Gastrocnemius medialis (tissue), 4 donors: ENCODE results near the gene TRNP1. TPM values are rescaled to one million over a fixed set of nuclear protein-coding genes. Genes with fewer than 3 reads are reported as not detected.
"Not testable (repeated sequence)": the region's sequence is repeated elsewhere in the genome, so short reads cannot be mapped to it uniquely, and the experiment has no call there.

Source experiments
- ATAC-seq, 2 donors: fragments of 150-250 bp; one replicate each; pipeline ENCODE4 v1.9.1; 2016
- DNase-seq, 2 donors: peaks; one replicate each; pipeline ENCODE4 v3.0.0-alpha.2; 2019
- H3K27ac ChIP-seq, 4 donors: fragments of 200-600 bp; sonication (generic); 1 replicate in 1 of 4; 2 replicates in 3 of 4; pipeline ENCODE4 v1.5.1; 2016 to 2018; ENCODE audit warnings: mild to moderate bottlenecking in 2 of 4, moderate library complexity in 1 of 4
- H3K27me3 ChIP-seq, 3 donors: fragments of 200-600 bp; sonication (generic) in 2 of 3; 1 replicate in 1 of 3; 2 replicates in 2 of 3; pipeline versions ENCODE4 v1.5.1 to v1.6.0; 2016 to 2019; ENCODE audit warnings: mild to moderate bottlenecking in 1 of 3, moderate library complexity in 1 of 3
- H3K36me3 ChIP-seq, 2 donors: fragments of 200-600 bp; sonication (generic) in 1 of 2; one replicate each; pipeline ENCODE4 v1.5.1; 2017 to 2018
- H3K4me1 ChIP-seq, 2 donors: fragments of 200-600 bp; sonication (generic) in 1 of 2; one replicate each; pipeline ENCODE4 v1.5.1; 2016 to 2017; ENCODE audit warnings: mild to moderate bottlenecking in 2 of 2
- H3K4me3 ChIP-seq, 4 donors: fragments of 200-600 bp; sonication (generic) in 3 of 4; 1 replicate in 1 of 4; 2 replicates in 3 of 4; pipeline ENCODE4 v1.5.1; 2016 to 2019; ENCODE audit warnings: mild to moderate bottlenecking in 2 of 4
- H3K9me3 ChIP-seq, 3 donors: fragments of 200-600 bp; sonication (generic) in 2 of 3; 1 replicate in 1 of 3; 2 replicates in 2 of 3; pipeline ENCODE4 v1.5.1; 2016 to 2019
- POLR2A ChIP-seq, 2 donors: fragments of 450-650 bp; IDR thresholded peaks; one replicate each; pipeline ENCODE4 v1.6.1; 2017; ENCODE audit warnings: antibody characterized with exemption in 2 of 2, mild to moderate bottlenecking in 2 of 2, moderate library complexity in 2 of 2
- in situ Hi-C, 4 donors: fragments of 200-750 bp; cut with MboI; loops; one replicate each; pipeline versions ENCODE4 v1.15.0 to v1.8.0; 2017; ENCODE audit warnings: low sequenced_read_pairs in 4 of 4
- intact Hi-C: fragments of 100-400 bp; cut with DNase I; formaldehyde crosslinking; loops from one replicate; pipeline ENCODE4 v1.15.1; 2023; ENCODE audit warnings: low total_unique reads
- total RNA-seq, 4 donors: library from RNA; depleted of rRNA; stranded (reverse); fragments of >200 nt; gene quantifications; one replicate each; pipeline versions ENCODE4 v1.1.0 to v1.2.3, GENCODE V29; 2016
- TF ChIP-seq, protein P1 (sequence below), 5 experiments: fragments of 450-650 bp in 3 of 5; fragments of 200-600 bp in 2 of 5; sonication (generic) in 2 of 5; IDR thresholded peaks in 4 of 5; conservative IDR thresholded peaks in 1 of 5; 1 replicate in 4 of 5; 2 replicates in 1 of 5; pipeline ENCODE4 v1.5.1; 2016 to 2019; ENCODE audit warnings: antibody characterized with exemption in 5 of 5, mild to moderate bottlenecking in 3 of 5, moderate library complexity in 3 of 5

The TRNP1 gene
- total RNA-seq, 4 donors from 2014 or later, result 1.2 to 5.1 (median 2.0) TPM

- in situ Hi-C loops (no loop called here), intact Hi-C loops (no loop called here)
- H3K4me1 ChIP-seq, result no peaks in the 10 kb centered on the region
- H3K27me3 ChIP-seq, result peaks cover 0 to 5% (median 0%) of the 10 kb centered on the region in 3 donors
- no peak overlapping the region for H3K4me3 ChIP-seq
- ATAC-seq, result no peak
- no peak overlapping the region for H3K27ac ChIP-seq
- H3K36me3 ChIP-seq, result no peaks in the 10 kb centered on the region
- no peaks in the 10 kb centered on the region for H3K9me3 ChIP-seq
- no peak for TF ChIP-seq POLR2A (IDR thresholded peaks at IDR 0.05)
- TF ChIP-seq, protein P1, sequence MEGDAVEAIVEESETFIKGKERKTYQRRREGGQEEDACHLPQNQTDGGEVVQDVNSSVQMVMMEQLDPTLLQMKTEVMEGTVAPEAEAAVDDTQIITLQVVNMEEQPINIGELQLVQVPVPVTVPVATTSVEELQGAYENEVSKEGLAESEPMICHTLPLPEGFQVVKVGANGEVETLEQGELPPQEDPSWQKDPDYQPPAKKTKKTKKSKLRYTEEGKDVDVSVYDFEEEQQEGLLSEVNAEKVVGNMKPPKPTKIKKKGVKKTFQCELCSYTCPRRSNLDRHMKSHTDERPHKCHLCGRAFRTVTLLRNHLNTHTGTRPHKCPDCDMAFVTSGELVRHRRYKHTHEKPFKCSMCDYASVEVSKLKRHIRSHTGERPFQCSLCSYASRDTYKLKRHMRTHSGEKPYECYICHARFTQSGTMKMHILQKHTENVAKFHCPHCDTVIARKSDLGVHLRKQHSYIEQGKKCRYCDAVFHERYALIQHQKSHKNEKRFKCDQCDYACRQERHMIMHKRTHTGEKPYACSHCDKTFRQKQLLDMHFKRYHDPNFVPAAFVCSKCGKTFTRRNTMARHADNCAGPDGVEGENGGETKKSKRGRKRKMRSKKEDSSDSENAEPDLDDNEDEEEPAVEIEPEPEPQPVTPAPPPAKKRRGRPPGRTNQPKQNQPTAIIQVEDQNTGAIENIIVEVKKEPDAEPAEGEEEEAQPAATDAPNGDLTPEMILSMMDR (IDR thresholded peaks at IDR 0.05 in 4 of 5, conservative IDR thresholded peaks at IDR 0.05 in 1 of 5), result no peak
- DNase-seq, result no peak
Observed at GRCh38 chr1:26984291-26984690, 9.2 kb upstream of the TRNP1 start.

GRCh38 chr1:26986658-26987057, 6.8 kb upstream of the TRNP1 start:
- H3K27ac ChIP-seq, result no peak overlapping the region
- no peak for DNase-seq

GRCh38 chr1:26989403-26990109, 3.9 kb upstream of the TRNP1 start:
- H3K36me3 ChIP-seq, ATAC-seq, DNase-seq, intact Hi-C loops, H3K9me3 ChIP-seq, H3K27ac ChIP-seq, H3K4me1 ChIP-seq, H3K4me3 ChIP-seq: not testable (repeated sequence)
- in situ Hi-C loops, result loop anchor here in 1 of 4 donors (10.0 kb wide), 1 partner anchor 105 kb away; no protein-coding TSS in a partner anchor
- H3K27me3 ChIP-seq, result peaks cover 15 to 24% (median 20%) of the 10 kb centered on the region in 3 donors

More at GRCh38 chr1:26986658-26987057, 6.8 kb upstream of the TRNP1 start:
- no peak overlapping the region for H3K4me3 ChIP-seq
- TF ChIP-seq, protein P1 (IDR thresholded peaks at IDR 0.05 in 4 of 5, conservative IDR thresholded peaks at IDR 0.05 in 1 of 5), result no peak
- TF ChIP-seq POLR2A (IDR thresholded peaks at IDR 0.05), result no peak
- H3K27me3 ChIP-seq, result peaks cover 0 to 5% (median under 1%) of the 10 kb centered on the region in 3 donors
- H3K36me3 ChIP-seq, result no peaks in the 10 kb centered on the region
- in situ Hi-C loops, result no loop called here
- no peaks in the 10 kb centered on the region for H3K9me3 ChIP-seq
- ATAC-seq, result no peak
- no peaks in the 10 kb centered on the region for H3K4me1 ChIP-seq
- intact Hi-C loops, result no loop called here

DNA sequence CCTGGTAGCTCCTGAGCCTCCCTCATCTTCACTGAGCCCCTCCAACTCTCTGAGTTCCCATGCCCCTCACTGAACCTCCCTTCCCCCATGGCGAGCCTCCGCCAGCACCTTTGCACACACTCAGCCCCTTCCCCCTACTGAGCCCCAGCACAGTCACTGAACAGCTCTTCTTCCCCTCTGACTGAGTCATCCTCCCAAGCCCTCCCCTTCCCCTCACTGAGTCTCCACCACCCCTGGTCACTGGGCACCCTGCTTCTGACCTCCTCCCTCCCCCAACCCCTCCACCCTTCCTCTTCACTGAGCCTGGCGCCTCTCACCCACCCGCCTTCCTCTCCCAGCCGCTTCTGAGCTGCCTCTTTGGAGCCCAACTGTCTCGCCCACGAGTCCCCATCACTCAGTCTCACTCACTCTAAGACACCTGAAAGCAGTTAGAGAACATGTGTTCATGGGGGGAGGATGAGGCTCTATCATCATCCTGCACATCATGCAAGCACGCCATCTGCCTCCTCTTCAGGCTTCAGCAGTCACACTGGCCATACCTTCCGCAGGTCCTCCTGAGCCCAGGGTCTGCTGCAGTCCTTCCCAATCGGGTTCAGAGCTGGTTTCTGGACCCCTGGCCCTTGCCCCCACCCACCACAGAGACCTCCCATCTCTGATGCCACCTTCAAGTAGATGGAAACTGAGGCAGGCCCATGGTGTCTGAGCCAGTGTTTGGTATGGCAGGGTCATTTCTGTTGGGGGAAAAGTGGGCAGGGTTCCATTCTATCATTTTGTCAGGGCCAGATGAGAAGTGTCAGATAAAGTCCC, 2.0 kb upstream of the TRNP1 start:
- Histone ChIP-seq H3K27ac (no peak overlapping the region), H3K36me3 (no peaks in the 10 kb centered on the region), H3K4me3 (no peak overlapping the region), H3K4me1 (peaks cover 0 to 3% of the 10 kb centered on the region in 2 donors), H3K27me3 (peaks cover 23 to 38% (median 36%) of the 10 kb centered on the region in 3 donors), H3K9me3 (no peaks in the 10 kb centered on the region)
- in situ Hi-C loops, result loop anchor here in 1 of 4 donors (10.0 kb wide), 1 partner anchor 103 kb away; no protein-coding TSS in a partner anchor
- TF ChIP-seq, protein P1 (IDR thresholded peaks at IDR 0.05 in 4 of 5, conservative IDR thresholded peaks at IDR 0.05 in 1 of 5), result no peak
- no peak for TF ChIP-seq POLR2A (IDR thresholded peaks at IDR 0.05)
- intact Hi-C loops, result no loop called here
- no peak for DNase-seq
- no peak for ATAC-seq
